Measurements from ENCODE around the gene PILRA. TPM values are rescaled to one million over a fixed set of nuclear protein-coding genes. Genes with fewer than 3 reads are reported as not detected.
A peak's percentile ranks its signal among the peaks of the same experiment; 100 is the strongest.

Gene PILRA
- polyA plus RNA-seq, 1 experiment = 0.49 TPM

DNA sequence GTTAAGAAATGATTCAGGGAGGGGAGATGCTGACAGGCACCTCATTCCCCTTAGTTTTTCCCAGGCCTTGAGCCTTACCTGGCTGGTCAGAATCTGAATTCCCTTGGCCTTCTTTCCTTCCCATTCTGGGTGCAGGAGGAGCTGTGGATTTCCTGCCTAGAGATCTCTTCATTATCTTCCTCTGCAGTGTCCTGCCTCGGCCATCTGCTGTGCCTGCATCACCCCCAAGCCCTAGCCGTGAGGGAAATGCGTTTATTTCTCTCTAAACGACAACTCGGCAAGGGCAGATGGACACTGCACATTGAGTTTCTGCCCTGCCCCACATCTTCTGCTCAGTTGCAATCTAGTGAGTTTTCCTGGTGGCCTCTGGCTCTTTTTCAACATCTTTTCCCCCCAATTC lies 28.5 kb downstream of the PILRA start:
- no peak overlapping the region for H3K4me3 ChIP-seq (ENCODE audit: low read depth, low read length)
- H3K27me3 ChIP-seq (ENCODE audit: control insufficient read depth, insufficient read depth, low read length) = peaks cover 4% of the 10 kb centered on the region; the same call in 1 of the 2 replicates
- H3K36me3 ChIP-seq (ENCODE audit: control insufficient read depth, insufficient read depth, low read length) = no peaks in the 10 kb centered on the region
- ChIA-PET CTCF (no interaction called here), POLR2A (no interaction called here)
- DNase-seq (ENCODE audit: low read depth) = no peak
- TF ChIP-seq, protein P1, sequence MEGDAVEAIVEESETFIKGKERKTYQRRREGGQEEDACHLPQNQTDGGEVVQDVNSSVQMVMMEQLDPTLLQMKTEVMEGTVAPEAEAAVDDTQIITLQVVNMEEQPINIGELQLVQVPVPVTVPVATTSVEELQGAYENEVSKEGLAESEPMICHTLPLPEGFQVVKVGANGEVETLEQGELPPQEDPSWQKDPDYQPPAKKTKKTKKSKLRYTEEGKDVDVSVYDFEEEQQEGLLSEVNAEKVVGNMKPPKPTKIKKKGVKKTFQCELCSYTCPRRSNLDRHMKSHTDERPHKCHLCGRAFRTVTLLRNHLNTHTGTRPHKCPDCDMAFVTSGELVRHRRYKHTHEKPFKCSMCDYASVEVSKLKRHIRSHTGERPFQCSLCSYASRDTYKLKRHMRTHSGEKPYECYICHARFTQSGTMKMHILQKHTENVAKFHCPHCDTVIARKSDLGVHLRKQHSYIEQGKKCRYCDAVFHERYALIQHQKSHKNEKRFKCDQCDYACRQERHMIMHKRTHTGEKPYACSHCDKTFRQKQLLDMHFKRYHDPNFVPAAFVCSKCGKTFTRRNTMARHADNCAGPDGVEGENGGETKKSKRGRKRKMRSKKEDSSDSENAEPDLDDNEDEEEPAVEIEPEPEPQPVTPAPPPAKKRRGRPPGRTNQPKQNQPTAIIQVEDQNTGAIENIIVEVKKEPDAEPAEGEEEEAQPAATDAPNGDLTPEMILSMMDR (IDR thresholded peaks at IDR 0.05; ENCODE audit: insufficient read depth, low read depth, low read length) = no peak

DNA sequence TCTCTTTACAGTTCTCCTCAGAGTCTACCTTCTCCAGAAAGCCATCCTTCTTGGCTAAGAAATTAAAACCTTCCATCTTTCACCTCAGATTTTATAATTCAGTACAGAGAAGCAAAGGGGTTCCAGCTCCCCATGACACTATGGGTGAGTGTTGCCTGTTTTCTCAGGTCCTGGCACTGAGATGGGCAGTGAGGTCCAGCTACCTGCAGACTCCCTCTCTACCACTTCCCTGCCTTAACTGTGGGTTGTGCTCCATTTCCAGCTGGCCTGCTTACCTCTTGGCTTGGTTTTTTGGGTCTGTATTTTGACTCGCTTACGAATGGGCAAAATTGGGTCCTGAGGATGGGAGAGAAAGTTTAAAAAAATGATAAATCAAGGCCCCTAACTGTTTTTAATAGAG lies 29.0 kb downstream of the PILRA start:
- TF ChIP-seq, protein P1 (IDR thresholded peaks at IDR 0.05; ENCODE audit: insufficient read depth, low read depth, low read length) = no peak
- DNase-seq (ENCODE audit: low read depth) = no peak
- Histone ChIP-seq H3K4me3 (ENCODE audit: low read depth, low read length) (no peak overlapping the region), H3K27me3 (ENCODE audit: control insufficient read depth, insufficient read depth, low read length) (peaks cover 4% of the 10 kb centered on the region; the same call in 1 of the 2 replicates), H3K36me3 (ENCODE audit: control insufficient read depth, insufficient read depth, low read length) (no peaks in the 10 kb centered on the region)
- CTCF ChIA-PET = no interaction called here
- POLR2A ChIA-PET = no interaction called here

DNA sequence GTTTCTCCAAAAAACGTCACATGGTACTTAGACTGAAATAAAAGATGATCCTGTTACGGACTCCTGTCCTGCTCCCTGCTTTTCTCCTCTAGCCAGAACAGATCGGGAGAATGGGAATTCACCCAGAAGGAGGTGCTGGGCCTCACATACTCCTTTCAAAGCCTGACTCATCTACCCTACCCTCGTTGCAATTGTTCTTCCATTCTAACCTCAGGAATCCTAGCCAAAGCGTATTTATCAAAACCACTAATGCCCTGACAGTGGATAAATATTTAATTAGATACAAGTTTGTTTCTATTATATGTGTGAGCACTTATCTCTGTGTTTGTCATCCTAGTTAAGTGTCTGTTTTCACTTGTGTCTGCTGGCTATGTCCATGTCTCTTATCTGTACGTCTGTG lies 33.5 kb downstream of the PILRA start:
- CTCF ChIA-PET = interaction anchor here (0.6 to 3.7 kb wide), 15 partner anchors 9 to 281 kb away, joined by 3 to 21 read pairs (median 7); no protein-coding TSS in a partner anchor
- Histone ChIP-seq H3K27me3 (ENCODE audit: control insufficient read depth, insufficient read depth, low read length) (peaks cover 3% of the 10 kb centered on the region; the same call in 1 of the 2 replicates), H3K4me3 (ENCODE audit: low read depth, low read length) (no peak overlapping the region), H3K36me3 (ENCODE audit: control insufficient read depth, insufficient read depth, low read length) (no peaks in the 10 kb centered on the region)
- TF ChIP-seq, protein P1 (IDR thresholded peaks at IDR 0.05; ENCODE audit: insufficient read depth, low read depth, low read length) = no peak
- POLR2A ChIA-PET = no interaction called here
- no peak for DNase-seq (ENCODE audit: low read depth)

DNA sequence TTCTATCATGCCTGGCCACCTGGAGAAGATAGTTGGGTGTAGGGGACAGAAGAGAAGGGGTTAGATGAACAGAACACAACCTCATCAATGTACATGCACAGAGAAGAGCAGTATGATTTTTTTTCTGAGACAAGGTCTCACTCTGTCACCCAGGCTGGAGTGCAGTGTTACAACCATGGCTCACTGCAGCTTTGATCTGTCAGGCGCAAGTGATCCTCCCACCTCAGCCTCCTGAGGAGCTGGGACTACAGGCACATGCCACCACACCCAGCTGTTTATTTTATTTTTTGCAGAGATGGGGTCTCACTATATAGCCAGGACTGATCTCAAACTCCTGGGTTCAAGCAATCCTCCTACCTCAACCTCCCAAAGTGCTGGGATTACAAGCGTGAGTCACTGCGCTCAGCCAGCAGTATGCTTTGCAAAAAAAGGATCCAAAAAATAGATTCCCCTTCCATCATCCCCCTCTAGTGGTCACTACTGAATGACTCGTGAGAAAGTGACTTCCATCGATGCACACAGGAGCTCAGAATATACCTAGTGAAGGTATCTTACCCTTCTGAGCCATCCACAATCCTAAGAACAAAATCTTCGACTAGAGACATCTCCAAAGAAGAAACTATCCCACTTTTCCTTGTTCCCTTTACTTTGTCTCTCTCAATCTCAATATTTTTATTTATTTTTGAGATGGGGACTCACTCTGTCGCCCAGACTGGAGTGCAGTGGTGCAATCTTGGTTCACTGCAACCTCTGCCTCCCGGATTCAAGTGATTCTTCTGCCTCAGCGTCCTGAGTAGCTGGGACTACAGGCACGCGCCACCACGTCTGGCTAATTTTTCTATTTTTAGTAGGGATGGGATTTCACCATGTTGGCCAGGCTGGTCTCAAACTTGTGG lies 34.2 kb downstream of the PILRA start:
- H3K27me3 ChIP-seq (ENCODE audit: control insufficient read depth, insufficient read depth, low read length) = peaks cover 3% of the 10 kb centered on the region; the same call in 1 of the 2 replicates
- ChIA-PET POLR2A (interaction anchor here (0.5 to 0.6 kb wide), 4 partner anchors 21 to 470 kb away, joined by 3 to 4 read pairs (median 3); partner anchors contain the start of genes MEPCE and ZCWPW1), CTCF (interaction anchor here (0.6 to 3.7 kb wide), 19 partner anchors 8 to 282 kb away, joined by 3 to 21 read pairs (median 7); partner anchors contain the start of gene ZCWPW1)
- no peaks in the 10 kb centered on the region for H3K36me3 ChIP-seq (ENCODE audit: control insufficient read depth, insufficient read depth, low read length)
- TF ChIP-seq, protein P1 (IDR thresholded peaks at IDR 0.05; ENCODE audit: insufficient read depth, low read depth, low read length) = peak; percentile 77
- peak; percentile 31 for DNase-seq (ENCODE audit: low read depth)
- H3K4me3 ChIP-seq (ENCODE audit: low read depth, low read length) = no peak overlapping the region

DNA sequence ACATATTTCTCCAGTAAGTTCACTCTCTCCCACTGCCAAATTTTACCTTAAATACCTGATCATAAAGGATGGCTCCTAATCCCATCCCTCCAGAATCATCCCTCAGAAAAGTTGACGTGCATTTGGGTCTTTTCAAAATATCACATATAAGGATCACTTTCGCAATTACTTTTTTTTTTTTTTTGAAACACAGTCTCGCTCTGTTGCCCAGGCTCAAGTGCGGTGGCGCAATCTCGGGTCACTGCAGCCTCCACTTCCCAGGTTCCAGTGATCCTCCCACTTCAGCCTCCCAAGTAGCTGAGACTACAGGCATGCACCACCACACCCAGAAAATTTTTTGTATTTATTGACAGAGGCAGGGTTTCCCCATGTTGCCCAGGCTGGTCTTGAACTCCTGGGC lies 37.8 kb downstream of the PILRA start:
- no peaks in the 10 kb centered on the region for H3K36me3 ChIP-seq (ENCODE audit: control insufficient read depth, insufficient read depth, low read length)
- POLR2A ChIA-PET = no interaction called here

More for the DNA sequence above, 37.8 kb downstream of the PILRA start:
- no peak for DNase-seq (ENCODE audit: low read depth)
- CTCF ChIA-PET = interaction anchor here (1.6 kb wide), 1 partner anchor 17 kb away, joined by 6 read pairs; the partner anchor contains the start of gene ZCWPW1
- H3K27me3 ChIP-seq (ENCODE audit: control insufficient read depth, insufficient read depth, low read length) = peaks cover 2% of the 10 kb centered on the region; the same call in 1 of the 2 replicates
- TF ChIP-seq, protein P1 (IDR thresholded peaks at IDR 0.05; ENCODE audit: insufficient read depth, low read depth, low read length) = no peak
- H3K4me3 ChIP-seq (ENCODE audit: low read depth, low read length) = no peak overlapping the region
